ENCODE measurements around the gene ZSWIM5. TPM values are rescaled to one million over a fixed set of nuclear protein-coding genes. Genes with fewer than 3 reads are reported as not detected.

Gene ZSWIM5
- total and polyA plus RNA-seq, 2 of the 8 experiments (the other 6 are each of a cell fraction or from before 2014, with no cell fraction given) = 2.5 to 3.9 TPM

- no peak for TF ChIP-seq CREB1 (IDR thresholded peaks at IDR 0.05)
- TF ChIP-seq E2F6 (IDR thresholded peaks at IDR 0.05) = no peak
- no peak for TF ChIP-seq HDAC2 (IDR thresholded peaks at IDR 0.05; ENCODE audit: borderline replicate concordance in 1 of 2, low read depth in 2 of 2, low read length in 2 of 2)
These were observed 236.1 kb downstream of the ZSWIM5 start (continued) for GRCh38 chr1:44970317-44970716.

Other genes starting within 250 kb of the ZSWIM5 start
- 31.2 and 34.5 TPM in 2 replicates for gene EIF2B3, start 220.0 kb downstream of the ZSWIM5 start, total RNA-seq (2021; fragmentation: NEBNext Ultra II Directional; extraction: Animal tissue kit (Norgen Biotek cat#: 25700))
- gene EIF2B3, start 220.0 kb downstream of the ZSWIM5 start, polyA plus RNA-seq (2011; rRNA removed) = 11.9 and 19.1 TPM in 2 replicates
- 31.1 and 32.9 TPM in 2 replicates for gene HECTD3, start 195.3 kb downstream of the ZSWIM5 start, total RNA-seq (2021; fragmentation: NEBNext Ultra II Directional; extraction: Animal tissue kit (Norgen Biotek cat#: 25700))
- 51.6 and 52.7 TPM in 2 replicates for gene HECTD3, start 195.3 kb downstream of the ZSWIM5 start, polyA plus RNA-seq (2011; rRNA removed)
- gene UROD, start 194.4 kb downstream of the ZSWIM5 start, total RNA-seq (2021; fragmentation: NEBNext Ultra II Directional; extraction: Animal tissue kit (Norgen Biotek cat#: 25700)) = 86.6 TPM in 2 replicates
- 210 and 220 TPM in 2 replicates for gene UROD, start 194.4 kb downstream of the ZSWIM5 start, polyA plus RNA-seq (2011; rRNA removed)
- 58.5 and 60.6 TPM in 2 replicates for gene HPDL, start 120.3 kb upstream of the ZSWIM5 start, total RNA-seq (2021; fragmentation: NEBNext Ultra II Directional; extraction: Animal tissue kit (Norgen Biotek cat#: 25700))
- gene HPDL, start 120.3 kb upstream of the ZSWIM5 start, polyA plus RNA-seq (2011; rRNA removed) = 62.7 and 100 TPM in 2 replicates
- gene TOE1, start 133.6 kb upstream of the ZSWIM5 start, total RNA-seq (2021; fragmentation: NEBNext Ultra II Directional; extraction: Animal tissue kit (Norgen Biotek cat#: 25700)) = 14.5 and 15.2 TPM in 2 replicates
- gene TOE1, start 133.6 kb upstream of the ZSWIM5 start, polyA plus RNA-seq (2011; rRNA removed) = 23.6 and 25.8 TPM in 2 replicates
- 51.9 TPM in 2 replicates for gene MUTYH, start 133.8 kb upstream of the ZSWIM5 start, total RNA-seq (2021; fragmentation: NEBNext Ultra II Directional; extraction: Animal tissue kit (Norgen Biotek cat#: 25700))
- gene MUTYH, start 133.8 kb upstream of the ZSWIM5 start, polyA plus RNA-seq (2011; rRNA removed) = 65.7 and 86.4 TPM in 2 replicates